Measurements from ENCODE around the gene CIRBP. TPM values are rescaled to one million over a fixed set of nuclear protein-coding genes. Genes with fewer than 3 reads are reported as not detected.

The CIRBP gene
- total RNA-seq, 1 donor from 2014 or later, result 421 TPM

GRCh38 chr19:1288226-1288612, 19.1 kb downstream of the CIRBP start:
- H3K9me3 Mint-ChIP-seq, result no peaks in the 10 kb centered on the region
- H3K4me3 Mint-ChIP-seq, result peak overlapping the region; percentile 41
- peaks cover 11% of the 10 kb centered on the region for H3K27me3 Mint-ChIP-seq (ENCODE audit: low read depth)
- H3K27ac Mint-ChIP-seq (ENCODE audit: unreplicated experiment), result no peak overlapping the region
- peaks cover 8% of the 10 kb centered on the region for H3K4me1 Mint-ChIP-seq
- no peak for TF ChIP-seq CTCF (conservative IDR thresholded peaks at IDR 0.05)
- DNase-seq (ENCODE audit: low read depth, low spot score), result no peak
- H3K36me3 Mint-ChIP-seq (ENCODE audit: low read depth), result no peaks in the 10 kb centered on the region

GRCh38 chr19:1288833-1289685, 19.9 kb downstream of the CIRBP start:
- Mint-ChIP-seq H3K36me3 (ENCODE audit: low read depth) (no peaks in the 10 kb centered on the region), H3K4me1 (peaks cover 8% of the 10 kb centered on the region), H3K27me3 (ENCODE audit: low read depth) (peaks cover 9% of the 10 kb centered on the region), H3K9me3 (no peaks in the 10 kb centered on the region), H3K4me3 (peak overlapping the region; percentile 57), H3K27ac (ENCODE audit: unreplicated experiment) (no peak overlapping the region)
- no peak for DNase-seq (ENCODE audit: low read depth, low spot score)
- TF ChIP-seq CTCF (conservative IDR thresholded peaks at IDR 0.05), result no peak

GRCh38 chr19:1289686-1290025, 20.5 kb downstream of the CIRBP start:
- peaks cover 3% of the 10 kb centered on the region for H3K4me1 Mint-ChIP-seq
- no peak for DNase-seq (ENCODE audit: low read depth, low spot score)
- no peaks in the 10 kb centered on the region for H3K9me3 Mint-ChIP-seq
- no peak overlapping the region for H3K4me3 Mint-ChIP-seq
- no peak for TF ChIP-seq CTCF (conservative IDR thresholded peaks at IDR 0.05)
- no peak overlapping the region for H3K27ac Mint-ChIP-seq (ENCODE audit: unreplicated experiment)
- H3K27me3 Mint-ChIP-seq (ENCODE audit: low read depth), result peaks cover 5% of the 10 kb centered on the region
- H3K36me3 Mint-ChIP-seq (ENCODE audit: low read depth), result no peaks in the 10 kb centered on the region

GRCh38 chr19:1290196-1290702, 21.1 kb downstream of the CIRBP start:
- H3K4me3 Mint-ChIP-seq, result no peak overlapping the region
- no peaks in the 10 kb centered on the region for H3K27me3 Mint-ChIP-seq (ENCODE audit: low read depth)
- H3K36me3 Mint-ChIP-seq (ENCODE audit: low read depth), result no peaks in the 10 kb centered on the region
- no peak overlapping the region for H3K27ac Mint-ChIP-seq (ENCODE audit: unreplicated experiment)
- DNase-seq (ENCODE audit: low read depth, low spot score), result no peak
- no peaks in the 10 kb centered on the region for H3K9me3 Mint-ChIP-seq
- no peaks in the 10 kb centered on the region for H3K4me1 Mint-ChIP-seq
- no peak for TF ChIP-seq CTCF (conservative IDR thresholded peaks at IDR 0.05)

GRCh38 chr19:1290703-1291651, 21.8 kb downstream of the CIRBP start:
- Mint-ChIP-seq H3K36me3 (ENCODE audit: low read depth) (no peaks in the 10 kb centered on the region), H3K4me3 (no peak overlapping the region), H3K9me3 (no peaks in the 10 kb centered on the region), H3K27ac (ENCODE audit: unreplicated experiment) (no peak overlapping the region), H3K27me3 (ENCODE audit: low read depth) (no peaks in the 10 kb centered on the region), H3K4me1 (no peaks in the 10 kb centered on the region)
- no peak for TF ChIP-seq CTCF (conservative IDR thresholded peaks at IDR 0.05)
- DNase-seq (ENCODE audit: low read depth, low spot score), result no peak

All from neural crest cell (in vitro differentiated cells).